Neutrophil (primary cell): ENCODE results near the gene TAF5.
"Not testable (repeated sequence)": the region's sequence is repeated elsewhere in the genome, so short reads cannot be mapped to it uniquely, and the experiment has no call there.

ENCODE experiments used
- H3K27ac ChIP-seq: fragments of 200-600 bp; sonication (generic); 2 replicates; pipeline ENCODE4 v1.5.1; 2016; ENCODE audit warnings: mild to moderate bottlenecking, moderate library complexity
- H3K27me3 ChIP-seq: fragments of 200-600 bp; sonication (generic); 2 replicates; pipeline ENCODE4 v1.6.0; 2016; ENCODE audit warnings: mild to moderate bottlenecking
- H3K36me3 ChIP-seq: fragments of 200-600 bp; sonication (generic); 2 replicates; pipeline ENCODE4 v1.5.1; 2017
- H3K4me1 ChIP-seq, 2 experiments: fragments of 200-600 bp in 1 of 2; sonication (generic) in 1 of 2; 1 replicate in 1 of 2; 2 replicates in 1 of 2; pipeline versions ENCODE4 v1.5.1 to v1.6.1; 2013 to 2016; ENCODE audit warnings: low read depth in 1 of 2, low read length in 1 of 2, mild to moderate bottlenecking in 1 of 2, moderate library complexity in 1 of 2; ENCODE audit not compliant: control insufficient read depth in 1 of 2, insufficient read depth in 1 of 2
- H3K4me3 ChIP-seq, 2 experiments: fragments of 200-600 bp in 1 of 2; sonication (generic) in 1 of 2; 1 replicate in 1 of 2; 2 replicates in 1 of 2; pipeline ENCODE4 v1.5.1; 2013 to 2016; ENCODE audit warnings: low read depth in 1 of 2, low read length in 1 of 2, mild to moderate bottlenecking in 1 of 2, moderate library complexity in 1 of 2
- H3K9me3 ChIP-seq: fragments of 200-600 bp; sonication (generic); 2 replicates; pipeline ENCODE4 v1.5.1; 2016
- TF ChIP-seq, protein P1 (sequence below): fragments of 200-600 bp; sonication (generic); IDR thresholded peaks from 2 replicates; pipeline ENCODE4 v1.5.1; 2016; ENCODE audit warnings: antibody characterized with exemption

The TAF5 gene

DNA sequence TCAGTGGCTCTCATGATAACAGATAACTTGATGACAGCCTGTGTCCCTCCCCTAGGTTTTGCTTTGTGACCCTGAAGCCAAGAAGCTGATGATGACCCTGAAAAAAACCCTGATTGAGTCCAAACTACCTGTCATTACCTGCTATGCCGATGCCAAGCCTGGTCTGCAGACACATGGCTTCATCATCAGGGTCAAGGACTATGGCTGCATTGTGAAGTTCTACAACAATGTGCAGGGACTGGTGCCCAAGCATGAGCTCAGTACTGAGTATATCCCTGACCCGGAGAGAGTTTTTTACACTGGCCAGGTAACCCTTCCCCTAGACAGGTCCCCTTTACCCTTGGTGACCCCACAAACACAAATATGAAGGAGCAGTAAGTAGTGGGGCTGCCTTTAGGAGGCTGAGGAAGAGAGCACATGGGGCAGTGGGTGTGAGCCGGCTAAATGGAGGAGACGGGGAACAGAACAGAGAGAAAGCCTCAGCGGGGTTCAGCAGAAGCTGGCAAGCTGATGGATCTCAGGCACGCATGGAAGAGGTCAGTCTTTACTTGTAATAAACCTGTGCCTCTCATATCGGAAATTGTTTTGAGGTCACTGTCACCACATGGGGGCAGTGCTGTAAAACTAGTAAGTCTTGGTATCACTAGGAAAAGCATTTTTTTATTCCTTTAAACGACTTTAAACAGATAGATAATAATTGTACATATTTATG is 48.8 kb downstream of the TAF5 start:
- TF ChIP-seq, protein P1, sequence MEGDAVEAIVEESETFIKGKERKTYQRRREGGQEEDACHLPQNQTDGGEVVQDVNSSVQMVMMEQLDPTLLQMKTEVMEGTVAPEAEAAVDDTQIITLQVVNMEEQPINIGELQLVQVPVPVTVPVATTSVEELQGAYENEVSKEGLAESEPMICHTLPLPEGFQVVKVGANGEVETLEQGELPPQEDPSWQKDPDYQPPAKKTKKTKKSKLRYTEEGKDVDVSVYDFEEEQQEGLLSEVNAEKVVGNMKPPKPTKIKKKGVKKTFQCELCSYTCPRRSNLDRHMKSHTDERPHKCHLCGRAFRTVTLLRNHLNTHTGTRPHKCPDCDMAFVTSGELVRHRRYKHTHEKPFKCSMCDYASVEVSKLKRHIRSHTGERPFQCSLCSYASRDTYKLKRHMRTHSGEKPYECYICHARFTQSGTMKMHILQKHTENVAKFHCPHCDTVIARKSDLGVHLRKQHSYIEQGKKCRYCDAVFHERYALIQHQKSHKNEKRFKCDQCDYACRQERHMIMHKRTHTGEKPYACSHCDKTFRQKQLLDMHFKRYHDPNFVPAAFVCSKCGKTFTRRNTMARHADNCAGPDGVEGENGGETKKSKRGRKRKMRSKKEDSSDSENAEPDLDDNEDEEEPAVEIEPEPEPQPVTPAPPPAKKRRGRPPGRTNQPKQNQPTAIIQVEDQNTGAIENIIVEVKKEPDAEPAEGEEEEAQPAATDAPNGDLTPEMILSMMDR = no peak
- Histone ChIP-seq H3K9me3 (no peaks in the 10 kb centered on the region), H3K4me3 (no peak overlapping the region), H3K36me3 (peaks cover 91% of the 10 kb centered on the region), H3K4me1 (no peaks in the 10 kb centered on the region), H3K27ac (no peak overlapping the region), H3K27me3 (no peaks in the 10 kb centered on the region)

DNA sequence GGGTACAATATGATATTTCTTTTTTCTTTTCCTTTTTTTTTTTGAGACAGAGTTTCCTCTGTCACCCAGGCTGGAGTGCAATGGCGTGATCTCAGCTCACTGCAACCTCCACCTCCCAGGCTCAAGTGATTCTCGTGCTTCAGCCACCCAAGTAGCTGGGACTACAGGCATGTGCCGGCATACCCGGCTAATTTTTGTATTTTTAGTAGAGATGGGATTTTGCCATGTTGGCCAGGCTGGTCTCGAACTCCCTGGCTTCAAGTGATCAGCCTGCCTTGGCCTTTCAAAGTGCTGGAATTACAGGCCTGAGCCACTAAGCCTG is 49.3 kb downstream of the TAF5 start:
- not testable (repeated sequence) for H3K4me1 ChIP-seq, H3K27ac ChIP-seq, H3K4me3 ChIP-seq, H3K27me3 ChIP-seq, H3K9me3 ChIP-seq
- H3K36me3 ChIP-seq = peaks cover 89% of the 10 kb centered on the region

DNA sequence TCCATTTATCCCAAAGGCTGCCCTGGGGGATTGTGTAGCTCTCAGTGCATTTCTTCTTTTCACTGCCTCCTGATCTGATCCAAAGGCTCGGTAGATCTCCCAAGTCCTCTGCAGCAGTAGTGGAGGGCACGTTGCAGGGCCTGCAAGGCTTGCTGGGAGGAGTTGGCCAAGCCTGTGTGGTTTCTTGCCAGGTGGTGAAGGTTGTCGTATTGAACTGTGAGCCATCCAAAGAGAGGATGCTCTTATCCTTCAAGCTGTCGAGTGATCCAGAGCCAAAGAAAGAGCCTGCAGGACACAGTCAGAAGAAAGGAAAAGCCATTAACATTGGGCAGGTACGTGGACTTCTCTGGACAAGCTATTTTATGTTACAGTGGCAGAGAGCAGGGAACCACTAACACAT is 49.8 kb downstream of the TAF5 start:
- Histone ChIP-seq H3K27ac (no peak overlapping the region), H3K36me3 (peaks cover 89% of the 10 kb centered on the region), H3K27me3 (no peaks in the 10 kb centered on the region), H3K4me1 (no peaks in the 10 kb centered on the region), H3K4me3 (no peak overlapping the region), H3K9me3 (no peaks in the 10 kb centered on the region)
- TF ChIP-seq, protein P1 = no peak

DNA sequence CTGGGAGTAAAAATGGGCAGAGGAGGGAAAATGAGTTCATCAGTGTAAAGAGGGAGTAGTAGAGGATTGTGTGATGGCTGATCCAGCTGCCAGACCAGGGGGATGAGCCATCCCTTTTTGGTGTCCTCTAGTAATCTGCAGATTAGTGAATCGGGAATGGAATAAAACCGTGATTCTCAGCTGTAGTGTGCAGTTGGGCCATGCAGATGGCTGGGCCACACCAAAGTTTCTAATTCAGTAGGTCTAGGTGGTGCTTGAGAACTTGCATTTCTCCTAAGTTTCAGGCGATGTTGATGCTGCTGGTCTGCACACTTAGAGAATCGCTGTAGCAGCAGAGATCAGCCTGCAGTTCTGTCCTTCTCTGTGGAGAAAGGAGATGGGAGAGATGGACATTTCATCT is 51.3 kb downstream of the TAF5 start:
- Histone ChIP-seq H3K4me3 (no peak overlapping the region), H3K36me3 (peaks cover 89% of the 10 kb centered on the region), H3K4me1 (no peaks in the 10 kb centered on the region), H3K27ac (no peak overlapping the region), H3K9me3 (no peaks in the 10 kb centered on the region), H3K27me3 (no peaks in the 10 kb centered on the region)
- TF ChIP-seq, protein P1 = no peak

DNA sequence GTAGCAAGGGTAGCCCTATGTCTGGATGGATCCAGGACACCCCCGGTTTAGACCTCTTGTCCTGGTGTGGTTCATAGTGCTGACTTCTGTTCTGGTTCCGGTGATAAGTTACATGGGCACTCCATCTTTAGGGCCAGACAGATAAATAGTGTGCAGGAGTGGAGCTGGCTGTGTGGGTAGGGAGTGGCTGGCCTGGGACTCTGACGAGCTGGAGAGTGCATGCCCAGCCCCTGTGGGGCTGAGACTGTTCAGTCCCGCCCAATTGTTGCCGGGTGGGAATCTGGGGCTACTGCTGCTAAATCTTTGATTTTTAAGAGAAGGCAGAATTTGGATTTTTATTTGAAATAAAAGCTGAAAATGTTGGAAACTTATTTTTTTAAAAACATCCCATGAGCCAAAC is 56.0 kb downstream of the TAF5 start:
- TF ChIP-seq, protein P1 = no peak
- peaks cover 62% of the 10 kb centered on the region for H3K36me3 ChIP-seq
- H3K4me3 ChIP-seq = no peak overlapping the region
- no peak overlapping the region for H3K27ac ChIP-seq
- peaks cover 0 to 3% of the 10 kb centered on the region in 2 experiments for H3K4me1 ChIP-seq
- H3K27me3 ChIP-seq = no peaks in the 10 kb centered on the region
- no peaks in the 10 kb centered on the region for H3K9me3 ChIP-seq

DNA sequence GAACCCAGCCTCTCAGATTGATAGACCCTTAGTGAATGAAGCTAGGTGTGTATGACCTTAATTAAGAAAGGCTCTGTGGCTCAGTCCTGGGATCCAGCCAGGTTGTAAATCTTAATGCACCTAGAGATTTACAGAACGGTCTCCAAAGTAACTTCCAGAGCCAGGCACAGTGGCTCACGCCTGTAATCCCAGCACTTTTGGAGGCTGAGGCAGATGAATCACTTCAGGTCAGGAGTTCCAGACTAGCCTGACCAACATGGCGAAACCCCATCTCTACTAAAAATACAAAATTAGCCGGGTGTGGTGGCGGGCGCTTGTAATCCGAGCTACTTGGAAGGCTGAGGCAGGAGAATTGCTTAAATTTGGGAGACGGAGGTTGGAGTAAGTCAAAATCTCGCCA is 60.1 kb downstream of the TAF5 start:
- H3K4me1 ChIP-seq = peaks cover 6 to 18% of the 10 kb centered on the region in 2 experiments
- H3K27me3 ChIP-seq = no peaks in the 10 kb centered on the region
- TF ChIP-seq, protein P1 = no peak
- peaks cover 29% of the 10 kb centered on the region for H3K36me3 ChIP-seq
- H3K4me3 ChIP-seq = no peak overlapping the region
- H3K27ac ChIP-seq = no peak overlapping the region
- no peaks in the 10 kb centered on the region for H3K9me3 ChIP-seq
